Keratinocyte (primary cell): ENCODE measurements around the gene MELK. TPM values are rescaled to one million over a fixed set of nuclear protein-coding genes. Genes with fewer than 3 reads are reported as not detected.

Experiments
- DNase-seq: peaks from one replicate; pipeline ENCODE4 v3.0.0-alpha.2; 2011; ENCODE audit warnings: low read depth, missing footprints, low spot score
- FAIRE-seq: peaks from 2 replicates; lab custom pipeline; 2011; peaks lifted over from hg19 to GRCh38; lab: Jason Lieb, UNC
- H2AFZ ChIP-seq: 2 replicates; pipeline ENCODE4 v1.6.0; 2012; ENCODE audit warnings: low read length, control low read depth, inconsistent platforms; ENCODE audit not compliant: control insufficient read depth
- H3K27ac ChIP-seq: 2 replicates; pipeline ENCODE4 v1.5.1; 2011; ENCODE audit warnings: low read length; ENCODE audit not compliant: control insufficient read depth, insufficient read depth
- H3K27me3 ChIP-seq: 3 replicates; pipeline ENCODE4 v1.6.0; 2011; ENCODE audit warnings: low read length; ENCODE audit not compliant: control insufficient read depth, insufficient read depth; ENCODE audit errors: extremely low read depth
- H3K36me3 ChIP-seq, 2 experiments: 2 replicates in 1 of 2; 3 replicates in 1 of 2; pipeline ENCODE4 v1.5.1; 2011; ENCODE audit warnings: low read length in 2 of 2, mild to moderate bottlenecking in 1 of 2; ENCODE audit not compliant: control insufficient read depth in 2 of 2, insufficient read depth in 2 of 2; ENCODE audit errors: extremely low read depth in 1 of 2
- H3K4me1 ChIP-seq: 3 replicates; pipeline ENCODE4 v1.5.1; 2011; ENCODE audit warnings: low read length; ENCODE audit not compliant: control insufficient read depth, insufficient read depth; ENCODE audit errors: extremely low read depth
- H3K4me2 ChIP-seq: 3 replicates; pipeline ENCODE4 v1.6.0; 2011; ENCODE audit warnings: low read depth, low read length; ENCODE audit not compliant: control insufficient read depth, insufficient read depth; ENCODE audit errors: extremely low read depth
- H3K4me3 ChIP-seq, 3 experiments: fragments of 200-600 bp in 1 of 3; sonication (generic) in 1 of 3; 2 replicates in 2 of 3; 3 replicates in 1 of 3; pipeline ENCODE4 v1.5.1; 2011 to 2016; ENCODE audit warnings: low read length in 3 of 3, mild to moderate bottlenecking in 3 of 3, control low read depth in 2 of 3, inconsistent platforms in 1 of 3, low read depth in 1 of 3, mixed read lengths in 1 of 3, mixed run types in 1 of 3, moderate library complexity in 1 of 3; ENCODE audit not compliant: control insufficient read depth in 2 of 3, insufficient read depth in 2 of 3; ENCODE audit errors: extremely low read depth in 1 of 3
- H3K79me2 ChIP-seq: 2 replicates; pipeline ENCODE4 v1.6.0; 2012; ENCODE audit warnings: low read length; ENCODE audit not compliant: control insufficient read depth, insufficient read depth
- H3K9ac ChIP-seq: 3 replicates; pipeline ENCODE4 v1.6.0; 2011; ENCODE audit warnings: low read length; ENCODE audit not compliant: control insufficient read depth, insufficient read depth; ENCODE audit errors: extremely low read depth
- H3K9me1 ChIP-seq: 3 replicates; pipeline ENCODE4 v1.6.0; 2011; ENCODE audit warnings: low read length; ENCODE audit not compliant: control insufficient read depth, insufficient read depth; ENCODE audit errors: extremely low read depth
- H3K9me3 ChIP-seq: 2 replicates; pipeline ENCODE4 v1.5.1; 2012; ENCODE audit warnings: low read depth, low read length; ENCODE audit not compliant: control insufficient read depth
- H4K20me1 ChIP-seq: 3 replicates; pipeline ENCODE4 v1.6.0; 2011; ENCODE audit warnings: low read length; ENCODE audit not compliant: control insufficient read depth, insufficient read depth; ENCODE audit errors: extremely low read depth
- CTCF ChIP-seq, 3 experiments: IDR thresholded peaks in 1 of 3; conservative IDR thresholded peaks in 1 of 3; optimal IDR thresholded peaks in 1 of 3; 2 replicates in 2 of 3; 3 replicates in 1 of 3; pipeline versions ENCODE3 to v1.5.1; 2011; ENCODE audit warnings: low read length in 3 of 3, mild to moderate bottlenecking in 3 of 3, moderate library complexity in 2 of 3, control low read depth in 1 of 3, inconsistent platforms in 1 of 3; ENCODE audit not compliant: insufficient read depth in 2 of 3; ENCODE audit errors: extremely low read depth in 1 of 3
- EZH2 ChIP-seq: IDR thresholded peaks from one replicate; pipeline ENCODE4 v1.6.1; 2012; ENCODE audit warnings: inconsistent platforms, mild to moderate bottlenecking, low read length, moderate library complexity
- dilution Hi-C: fragments of 300-500 bp; cut with MboI; formaldehyde crosslinking; loops from one replicate; pipeline ENCODE4 v1.7.0; 2020; ENCODE audit warnings: low sequenced_read_pairs; ENCODE audit not compliant: extremely low pct_ligation_motif_present
- polyA plus RNA-seq, 5 experiments: library from polyadenylated mRNA; depleted of rRNA in 3 of 5; stranded (reverse) in 3 of 5; stranded (forward) in 1 of 5; unstranded in 1 of 5; fragments of >200 nt; gene quantifications; 1 replicate in 1 of 5; 2 replicates in 3 of 5; 3 replicates in 1 of 5; pipeline versions ENCODE4 v1.2.1 to v1.2.3, GENCODE V29; 2011 to 2012; ENCODE audit warnings: missing spikeins in 2 of 5, low read depth in 1 of 5, low replicate concordance in 1 of 5

Gene MELK
- polyA plus RNA-seq, 1 donor (not counting 4 experiments of a cell fraction or from before 2014, with no cell fraction given), result 45.3 TPM

GRCh38 chr9:36725777-36726356 lies 153.2 kb downstream of the MELK start:
- Histone ChIP-seq H4K20me1 (no peaks in the 10 kb centered on the region), H3K4me3 (no peak overlapping the region), H3K9ac (no peak overlapping the region), H2AFZ (no peak overlapping the region), H3K4me2 (no peak overlapping the region), H3K27ac (no peak overlapping the region), H3K27me3 (no peaks in the 10 kb centered on the region), H3K9me1 (no peaks in the 10 kb centered on the region), H3K79me2 (no peaks in the 10 kb centered on the region), H3K9me3 (no peaks in the 10 kb centered on the region), H3K36me3 (no peaks in the 10 kb centered on the region), H3K4me1 (no peaks in the 10 kb centered on the region)
- FAIRE-seq (no peak), DNase-seq (no peak)
- dilution Hi-C loops, result no loop called here
- TF ChIP-seq EZH2 (no peak), CTCF (optimal IDR thresholded peaks at IDR 0.05 in 1 of 3, IDR thresholded peaks at IDR 0.05 in 1 of 3, conservative IDR thresholded peaks at IDR 0.05 in 1 of 3; ENCODE audit: extremely low read depth in 1 of 3, insufficient read depth in 2 of 3, low read length in 3 of 3) (no peak)

Other genes starting within 250 kb of the MELK start
- gene RNF38, start 172.6 kb upstream of the MELK start, polyA plus RNA-seq, result 11.2 to 13.4 TPM (median 12.5 TPM) in 3 replicates